HG03342 (cell line): ENCODE measurements around the gene GALR3.

Source experiments
- ATAC-seq: cut with Tn5 transposase; IDR thresholded peaks from one replicate; pipeline ENCODE4 v1.9.1; 2021; ENCODE audit warnings: mild to moderate bottlenecking, moderate library complexity; ENCODE audit not compliant: unreplicated experiment

The GALR3 gene

DNA sequence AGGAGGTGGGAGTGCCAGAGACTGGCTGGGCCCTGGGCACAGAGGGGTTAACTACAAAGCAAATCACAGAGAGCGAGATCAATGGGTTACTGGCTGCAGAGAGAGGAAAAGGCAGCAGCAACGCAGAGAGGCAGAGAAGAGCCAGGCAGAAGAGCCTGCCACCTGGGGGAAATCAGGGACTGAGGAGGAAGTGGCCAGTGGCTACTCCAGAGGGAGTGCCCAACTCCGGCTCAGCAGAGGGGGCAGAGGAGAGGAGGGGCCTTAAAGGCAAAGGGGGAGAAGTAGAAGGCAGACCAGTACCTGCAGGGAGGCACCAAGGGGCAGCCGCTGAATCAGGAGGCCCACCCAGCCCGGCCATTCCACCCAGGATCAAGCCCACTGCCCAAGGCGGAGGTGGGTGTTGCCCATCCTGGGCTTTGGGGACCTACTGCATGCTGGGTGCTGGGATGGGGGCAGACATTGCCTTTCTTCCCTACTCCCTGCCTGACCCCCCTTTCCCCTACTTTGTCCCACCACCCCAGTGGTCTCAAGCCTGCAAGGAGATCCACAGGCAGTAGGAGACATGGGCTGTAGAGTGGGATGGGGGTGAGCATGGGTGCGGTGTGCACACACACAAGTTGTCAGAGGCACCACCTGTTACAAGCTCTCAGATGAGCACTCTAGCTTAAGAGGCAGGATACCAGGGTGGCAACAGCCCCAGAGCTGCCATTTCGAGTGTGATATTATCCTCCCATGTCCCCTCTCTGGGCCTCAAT is 926 bp upstream of the GALR3 start:
- no peak for ATAC-seq

DNA sequence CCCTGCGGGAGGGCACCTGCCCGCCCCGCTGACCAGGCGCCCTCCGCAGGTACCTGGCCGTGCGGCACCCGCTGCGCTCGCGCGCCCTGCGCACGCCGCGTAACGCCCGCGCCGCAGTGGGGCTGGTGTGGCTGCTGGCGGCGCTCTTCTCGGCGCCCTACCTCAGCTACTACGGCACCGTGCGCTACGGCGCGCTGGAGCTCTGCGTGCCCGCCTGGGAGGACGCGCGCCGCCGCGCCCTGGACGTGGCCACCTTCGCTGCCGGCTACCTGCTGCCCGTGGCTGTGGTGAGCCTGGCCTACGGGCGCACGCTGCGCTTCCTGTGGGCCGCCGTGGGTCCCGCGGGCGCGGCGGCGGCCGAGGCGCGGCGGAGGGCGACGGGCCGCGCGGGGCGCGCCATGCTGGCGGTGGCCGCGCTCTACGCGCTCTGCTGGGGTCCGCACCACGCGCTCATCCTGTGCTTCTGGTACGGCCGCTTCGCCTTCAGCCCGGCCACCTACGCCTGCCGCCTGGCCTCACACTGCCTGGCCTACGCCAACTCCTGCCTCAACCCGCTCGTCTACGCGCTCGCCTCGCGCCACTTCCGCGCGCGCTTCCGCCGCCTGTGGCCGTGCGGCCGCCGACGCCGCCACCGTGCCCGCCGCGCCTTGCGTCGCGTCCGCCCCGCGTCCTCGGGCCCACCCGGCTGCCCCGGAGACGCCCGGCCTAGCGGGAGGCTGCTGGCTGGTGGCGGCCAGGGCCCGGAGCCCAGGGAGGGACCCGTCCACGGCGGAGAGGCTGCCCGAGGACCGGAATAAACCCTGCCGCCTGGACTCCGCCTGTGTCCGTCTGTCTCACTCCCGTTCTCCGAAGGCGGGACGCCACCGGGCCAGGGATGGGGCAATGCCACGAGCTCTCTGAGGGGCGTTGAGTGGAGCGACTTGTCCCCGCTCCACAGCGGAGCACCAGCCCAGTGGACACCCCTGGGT is 1.8 kb downstream of the GALR3 start:
- ATAC-seq = no peak

DNA sequence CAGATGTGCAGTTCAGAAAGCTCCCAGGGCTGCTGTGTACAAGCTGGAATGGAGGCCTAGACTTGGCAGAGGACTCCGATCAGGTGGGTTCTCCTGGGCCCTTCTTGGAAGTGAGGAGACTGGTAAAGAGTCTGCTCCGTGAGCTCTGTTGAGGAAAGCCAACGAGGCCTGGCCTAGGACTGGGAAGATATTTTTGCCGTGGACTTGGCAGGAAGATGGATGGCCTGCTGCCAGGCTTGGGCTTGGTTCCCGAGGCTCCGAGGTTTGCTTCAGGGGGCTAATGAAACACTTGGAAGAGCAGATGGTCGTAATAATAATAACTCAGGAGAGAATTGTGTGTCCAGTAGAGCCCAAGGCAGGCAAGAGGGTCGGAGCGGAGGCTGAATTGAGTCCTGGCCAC is 3.9 kb downstream of the GALR3 start:
- ATAC-seq = no peak

DNA sequence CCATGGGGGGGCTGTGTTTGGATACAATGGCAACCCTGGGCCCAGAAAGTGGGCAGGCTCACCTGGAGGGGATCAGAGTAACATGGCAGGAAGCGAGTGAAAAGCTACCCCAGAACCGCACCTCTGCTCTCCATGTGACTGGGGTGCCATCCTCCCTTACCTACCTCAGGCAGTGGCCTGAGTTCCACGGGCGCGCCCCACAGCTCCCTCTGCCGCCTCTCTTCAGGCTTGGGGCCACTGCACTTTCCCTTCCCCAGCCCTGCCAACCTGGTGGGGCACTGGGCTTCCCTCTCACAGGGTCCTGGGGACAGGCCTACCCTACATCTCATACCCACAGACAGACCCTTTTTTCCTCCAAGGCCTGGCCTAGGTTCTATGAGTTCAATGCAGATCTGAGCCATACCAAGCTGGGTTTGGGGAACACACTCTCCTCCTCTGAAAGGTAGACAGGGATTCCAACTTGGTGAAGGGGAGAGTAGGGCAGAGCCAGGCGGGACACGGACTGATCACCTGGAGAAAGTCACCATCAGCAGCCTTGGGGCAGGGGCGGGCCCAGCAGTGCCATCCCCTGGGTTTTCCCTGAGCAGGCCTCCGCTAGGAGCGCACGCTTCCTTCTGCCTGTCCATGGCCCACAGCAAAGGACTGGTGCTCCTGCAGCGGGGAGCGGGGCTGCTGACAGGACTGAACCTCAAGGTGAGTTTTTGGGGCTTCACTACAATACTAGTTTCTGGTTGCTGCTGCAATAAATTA is 7.1 kb downstream of the GALR3 start:
- no peak for ATAC-seq

DNA sequence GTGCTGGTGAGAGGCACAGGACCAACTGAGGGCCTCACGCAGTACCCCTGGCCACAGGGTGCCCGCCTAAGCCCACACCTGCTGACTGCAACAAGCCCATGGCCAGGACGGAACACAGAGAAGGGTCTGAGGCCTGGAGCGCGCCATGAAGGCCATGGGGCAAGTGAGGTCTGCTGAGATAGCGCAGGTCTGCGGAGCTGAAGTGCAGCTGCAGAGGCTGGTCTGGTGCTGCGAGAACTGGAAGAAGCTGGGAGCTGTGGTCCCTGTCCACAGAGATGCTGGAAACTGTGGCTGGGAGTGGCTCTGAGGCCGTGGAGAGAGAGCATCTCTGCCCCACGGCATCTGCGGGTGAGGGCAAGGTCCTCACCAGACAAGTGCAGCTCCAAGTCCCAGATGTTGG is 8.3 kb downstream of the GALR3 start:
- no peak for ATAC-seq

DNA sequence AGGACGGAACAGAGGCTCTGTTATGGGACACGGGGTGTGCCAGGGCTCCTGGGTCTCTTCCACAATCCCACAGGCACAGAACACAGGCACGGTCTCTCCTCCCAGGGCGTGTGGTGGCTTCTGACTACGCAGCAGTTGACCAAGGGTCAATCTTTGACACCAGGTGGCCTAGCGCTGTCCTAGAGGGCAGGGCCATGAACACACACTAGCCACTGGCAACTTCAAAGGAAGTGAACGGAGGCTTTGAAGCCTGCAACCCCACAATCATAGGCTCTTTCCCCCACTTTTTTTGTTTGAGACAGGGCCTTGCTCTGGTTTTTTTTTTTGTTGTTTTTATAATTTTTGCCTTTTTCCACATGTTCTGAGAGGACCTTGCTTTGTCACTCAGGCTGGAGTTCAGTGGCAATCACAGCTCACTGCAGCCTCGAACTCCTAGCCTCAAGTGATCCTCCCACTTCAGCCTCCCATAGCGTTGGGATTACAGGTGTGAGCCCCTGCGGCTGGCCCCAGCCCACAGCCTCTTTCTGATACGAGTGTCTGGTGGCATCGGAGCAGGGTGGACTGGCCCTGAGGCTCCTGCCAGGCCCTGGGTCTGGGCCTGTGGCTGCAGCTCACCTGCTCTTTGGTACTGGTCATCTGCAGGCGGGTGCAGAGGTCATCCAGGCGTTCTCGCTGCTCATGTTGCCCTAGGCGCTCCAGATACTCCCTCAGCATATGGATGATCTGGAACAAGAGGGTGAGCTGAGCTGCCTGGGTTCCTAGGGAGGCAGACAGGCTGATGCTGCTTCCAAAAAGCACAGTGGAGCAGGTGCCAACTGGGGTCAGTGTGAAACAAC is 9.1 kb downstream of the GALR3 start:
- no peak for ATAC-seq

DNA sequence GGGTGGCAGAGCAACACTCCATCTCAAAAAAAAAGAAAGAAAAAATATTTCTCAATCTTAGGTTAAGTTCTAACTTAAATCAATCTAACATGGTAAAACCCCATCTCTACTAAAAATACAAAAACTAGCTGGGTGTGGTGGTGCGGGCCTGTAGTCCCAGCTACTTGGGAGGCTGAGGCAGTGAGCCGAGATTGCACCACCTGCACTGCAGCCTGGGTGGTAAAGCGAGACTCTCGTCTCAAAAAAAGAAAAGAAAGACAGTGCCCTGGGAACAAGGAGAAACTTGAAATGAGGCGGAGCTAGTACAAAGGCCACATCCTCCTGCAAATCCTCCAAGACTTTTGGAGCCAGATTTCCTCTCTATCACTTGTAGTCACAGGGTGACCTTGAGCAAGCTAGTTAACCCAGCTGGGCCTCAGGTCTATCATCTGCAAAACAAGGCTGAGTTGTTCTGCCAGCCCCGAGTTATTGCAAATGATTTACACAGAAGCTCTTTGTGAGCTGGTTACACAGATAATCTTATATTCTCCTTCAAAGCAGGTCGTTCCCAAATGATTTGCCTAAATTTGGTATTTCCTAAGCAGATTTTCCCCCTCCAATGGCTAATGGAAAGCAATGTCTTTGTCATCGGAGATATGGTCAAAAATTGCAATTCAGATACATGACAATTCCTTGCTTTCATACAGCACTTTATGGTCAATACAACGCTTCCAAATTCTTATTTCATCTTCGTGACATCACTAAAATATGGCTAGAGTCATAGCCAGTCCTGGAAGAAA is 19.0 kb downstream of the GALR3 start:
- ATAC-seq = no peak

DNA sequence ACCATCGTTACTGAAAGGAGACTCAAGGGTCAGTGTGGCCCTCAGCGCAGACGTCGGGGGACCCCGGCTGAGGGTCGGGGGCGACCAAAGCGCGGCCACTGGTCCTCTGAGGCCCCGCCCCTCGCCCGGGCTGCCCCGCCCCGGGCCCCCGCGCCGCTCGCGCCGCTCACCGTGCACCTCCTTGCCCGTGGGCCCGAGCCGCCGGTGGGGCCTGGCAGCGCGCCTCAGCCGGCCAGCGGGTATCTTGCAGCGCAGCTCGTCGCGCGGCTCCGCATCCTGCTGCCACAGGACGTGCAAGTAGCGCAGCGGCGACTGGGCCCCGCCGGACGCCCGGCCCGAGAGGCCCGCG is 20.5 kb downstream of the GALR3 start:
- ATAC-seq = peak; percentile 38

DNA sequence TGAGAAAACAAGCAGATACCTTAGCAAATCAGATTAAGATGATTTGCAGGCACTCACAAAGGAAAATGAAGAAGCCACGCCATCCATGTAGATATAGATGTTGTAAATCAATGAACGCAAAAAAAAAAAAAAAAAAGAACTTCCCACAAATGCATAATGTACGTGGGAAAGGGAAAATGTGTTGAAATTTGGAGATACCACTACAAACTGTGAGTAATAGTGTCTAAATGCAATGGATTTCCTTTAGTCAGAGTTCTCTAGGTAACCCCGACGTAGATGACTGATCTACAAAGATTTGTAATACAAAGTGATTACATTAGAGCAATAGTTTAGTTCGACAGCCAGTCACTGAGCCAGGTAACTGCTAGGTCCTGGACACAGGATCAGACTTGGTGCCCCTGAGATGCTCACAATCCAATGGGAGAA is 21.7 kb downstream of the GALR3 start:
- no peak for ATAC-seq

DNA sequence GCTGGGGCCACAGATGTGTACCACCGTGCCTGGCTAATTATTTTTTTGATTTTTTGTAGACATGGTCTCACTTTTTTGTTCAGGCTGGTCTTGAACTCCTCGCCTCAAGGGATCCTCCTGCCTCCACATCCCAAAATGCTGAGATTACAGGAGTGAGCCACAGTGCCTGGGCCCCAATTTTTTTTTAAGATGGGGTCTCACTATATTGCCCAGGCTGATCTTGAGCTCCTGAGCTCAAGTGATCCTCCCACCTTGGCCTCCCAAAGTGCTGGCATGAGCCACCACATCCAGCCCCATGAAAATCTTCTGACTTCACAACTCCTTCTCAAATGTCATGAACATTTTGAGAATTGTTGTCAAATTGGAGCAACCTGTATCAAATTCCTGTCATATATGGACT is 23.3 kb downstream of the GALR3 start:
- ATAC-seq = no peak

DNA sequence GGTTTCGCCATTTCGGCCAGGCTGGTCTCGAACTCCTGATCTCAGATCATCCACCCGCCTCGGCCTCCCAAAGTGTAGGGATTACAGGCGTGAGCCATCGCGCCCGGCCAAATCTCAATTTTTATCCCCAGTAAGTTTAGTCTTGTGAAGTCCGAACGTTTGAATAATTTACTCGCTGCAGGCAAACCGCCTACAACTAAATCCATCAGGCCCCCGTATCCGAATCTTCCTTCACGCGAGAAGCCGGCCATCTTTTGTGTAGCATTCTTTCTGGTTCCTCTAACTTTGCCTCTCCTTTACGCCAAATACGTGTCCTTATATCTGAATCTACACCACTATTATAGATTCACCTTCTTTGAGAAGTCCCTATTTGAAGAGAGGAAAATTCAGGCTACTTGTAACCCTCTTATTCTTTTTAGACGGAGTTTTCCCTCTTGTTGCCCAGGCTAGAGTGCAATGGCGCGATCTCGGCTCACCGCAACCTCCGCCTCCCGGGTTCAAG is 25.5 kb downstream of the GALR3 start:
- ATAC-seq = no peak

DNA sequence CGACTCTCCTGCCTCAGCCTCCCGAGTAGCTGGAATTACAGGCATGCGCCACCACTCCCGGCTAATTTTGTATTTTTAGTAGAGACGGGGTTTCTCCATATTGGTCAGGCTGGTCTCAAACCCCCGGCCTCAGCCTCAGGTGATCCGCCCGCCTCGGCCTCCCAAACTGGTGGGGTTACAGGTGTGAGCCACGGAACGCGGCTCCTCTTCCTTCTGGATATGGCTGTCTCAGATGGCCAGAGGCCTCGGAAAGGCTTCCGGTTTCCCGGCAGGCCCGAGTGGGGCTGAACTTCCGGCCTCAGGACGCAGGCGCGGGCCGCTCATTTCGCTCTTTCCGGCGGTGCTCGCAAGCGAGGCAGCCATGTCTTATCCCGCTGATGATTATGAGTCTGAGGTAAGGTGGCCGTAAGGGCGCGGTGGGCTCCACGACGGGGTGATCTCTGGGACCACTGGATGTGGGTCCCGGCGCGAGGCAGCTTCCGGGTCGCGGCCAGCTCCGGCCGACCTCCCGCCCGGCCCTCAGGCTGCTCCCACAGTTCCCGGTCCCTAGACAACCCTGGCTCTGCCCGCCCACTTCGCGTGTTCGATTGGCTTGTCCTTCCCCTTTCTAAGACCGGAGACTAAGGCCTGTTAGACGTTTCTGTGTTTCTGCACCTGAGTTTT is 26.0 kb downstream of the GALR3 start, which contains the start of gene EIF3L:
Gene EIF3L (plus strand): TSS at position 331 of the 663 bp plus-strand sequence. CDS start 31 bp downstream, at position 362.
- peak; percentile 48 for ATAC-seq

DNA sequence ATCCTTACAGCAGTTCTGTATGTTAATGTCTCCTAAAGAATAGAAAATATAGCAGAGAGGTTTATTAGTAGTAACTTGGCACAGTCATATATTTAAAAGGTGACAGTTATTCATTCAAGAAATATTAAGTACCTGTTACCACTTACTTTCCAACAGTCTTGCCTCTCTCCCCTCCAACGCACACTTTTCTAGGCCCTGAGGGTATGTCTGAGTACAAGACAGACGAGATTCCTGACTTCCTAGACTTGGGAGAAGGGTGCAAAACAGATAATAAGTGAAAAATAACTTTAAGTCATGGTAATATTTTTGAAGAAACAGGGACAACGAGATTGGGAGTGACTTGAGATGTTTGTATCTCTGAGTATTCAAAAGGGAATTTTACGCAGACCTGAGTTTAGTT is 27.6 kb downstream of the GALR3 start:
- no peak for ATAC-seq

DNA sequence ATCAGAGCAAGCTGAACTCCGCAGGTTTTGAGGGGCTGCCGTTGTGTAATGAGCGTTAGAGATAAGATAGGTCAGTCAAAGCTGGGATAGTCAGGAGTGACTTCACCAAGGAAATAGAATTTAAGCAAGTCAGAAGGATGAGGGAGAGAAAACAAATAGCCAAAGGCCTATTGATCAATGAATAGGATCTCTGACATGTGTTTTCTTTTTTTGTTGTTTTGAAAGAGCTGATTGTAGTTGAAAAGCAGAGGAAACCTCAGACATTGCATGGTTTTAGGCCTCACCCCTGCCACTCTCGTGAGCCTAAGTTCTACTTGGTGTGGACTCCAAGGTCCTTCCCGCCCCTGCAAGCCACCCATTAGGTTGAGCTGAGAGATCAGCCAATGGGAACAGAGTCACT is 29.2 kb downstream of the GALR3 start:
- no peak for ATAC-seq

DNA sequence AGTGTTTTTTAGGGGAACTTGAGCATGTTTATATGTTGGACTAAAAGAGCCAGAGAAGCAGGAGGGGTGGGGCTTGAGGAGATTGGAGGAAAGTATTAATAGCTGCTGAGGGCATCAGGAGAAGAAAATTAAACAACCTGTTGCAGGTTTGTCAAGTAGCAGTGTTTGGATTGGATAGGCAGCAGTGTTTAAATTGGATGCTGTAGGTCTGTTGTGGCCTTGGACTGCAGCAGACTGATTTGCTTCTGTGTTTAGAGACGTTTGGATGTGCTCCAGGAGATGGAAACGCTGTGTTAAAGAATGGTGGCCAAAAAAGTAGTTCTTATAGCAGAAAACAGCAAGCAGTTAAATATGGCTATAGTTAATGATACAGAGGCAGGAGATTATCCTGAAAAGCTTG is 31.8 kb downstream of the GALR3 start:
- ATAC-seq = no peak

DNA sequence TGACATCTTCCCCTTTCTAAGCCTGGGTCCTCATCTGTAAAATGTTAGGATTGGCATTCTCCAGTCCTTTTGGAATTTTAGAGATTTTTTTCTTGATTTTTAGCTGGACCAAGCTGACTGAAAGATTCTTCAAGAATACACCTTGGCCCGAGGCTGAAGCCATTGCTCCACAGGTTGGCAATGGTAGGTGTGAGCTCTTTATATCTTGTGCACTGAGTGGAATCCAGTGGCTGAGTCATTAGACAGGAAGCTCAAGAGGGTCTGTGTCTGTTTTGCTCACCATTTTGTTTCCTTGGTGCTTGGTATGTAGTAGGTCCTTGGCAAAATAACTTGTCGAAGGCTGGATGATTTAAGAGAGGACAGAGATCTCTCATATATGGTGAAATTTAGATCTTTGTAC is 32.3 kb downstream of the GALR3 start:
- no peak for ATAC-seq

DNA sequence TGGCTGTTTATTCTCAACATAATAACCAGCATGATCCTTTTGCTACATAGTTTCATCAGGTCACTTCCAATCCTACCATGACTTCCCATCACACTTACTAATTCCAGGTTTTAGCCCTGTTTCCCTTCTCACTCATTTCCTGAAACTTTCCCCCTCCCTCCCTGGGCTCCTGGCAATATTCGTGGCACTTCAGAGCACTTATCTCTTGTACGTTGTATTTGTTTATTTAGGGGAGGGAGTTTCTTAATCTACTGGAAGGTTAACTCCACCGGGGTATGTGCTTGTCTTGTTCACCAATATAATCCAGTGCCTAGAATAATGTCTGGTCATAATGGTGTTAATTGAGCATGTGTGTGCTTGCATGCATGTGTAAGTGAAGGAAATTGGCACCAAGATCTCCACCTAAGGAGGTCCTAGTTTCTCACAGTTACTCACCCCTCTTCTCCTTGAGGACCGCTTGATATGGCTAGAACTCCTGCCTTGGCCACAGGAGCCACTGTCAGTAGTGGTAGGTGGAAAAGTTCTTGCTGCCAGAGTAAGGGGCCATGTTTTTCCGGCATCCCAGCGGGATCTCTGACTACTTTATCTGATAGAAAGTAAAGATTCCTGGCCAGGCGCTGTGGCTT is 37.7 kb downstream of the GALR3 start:
- no peak for ATAC-seq

DNA sequence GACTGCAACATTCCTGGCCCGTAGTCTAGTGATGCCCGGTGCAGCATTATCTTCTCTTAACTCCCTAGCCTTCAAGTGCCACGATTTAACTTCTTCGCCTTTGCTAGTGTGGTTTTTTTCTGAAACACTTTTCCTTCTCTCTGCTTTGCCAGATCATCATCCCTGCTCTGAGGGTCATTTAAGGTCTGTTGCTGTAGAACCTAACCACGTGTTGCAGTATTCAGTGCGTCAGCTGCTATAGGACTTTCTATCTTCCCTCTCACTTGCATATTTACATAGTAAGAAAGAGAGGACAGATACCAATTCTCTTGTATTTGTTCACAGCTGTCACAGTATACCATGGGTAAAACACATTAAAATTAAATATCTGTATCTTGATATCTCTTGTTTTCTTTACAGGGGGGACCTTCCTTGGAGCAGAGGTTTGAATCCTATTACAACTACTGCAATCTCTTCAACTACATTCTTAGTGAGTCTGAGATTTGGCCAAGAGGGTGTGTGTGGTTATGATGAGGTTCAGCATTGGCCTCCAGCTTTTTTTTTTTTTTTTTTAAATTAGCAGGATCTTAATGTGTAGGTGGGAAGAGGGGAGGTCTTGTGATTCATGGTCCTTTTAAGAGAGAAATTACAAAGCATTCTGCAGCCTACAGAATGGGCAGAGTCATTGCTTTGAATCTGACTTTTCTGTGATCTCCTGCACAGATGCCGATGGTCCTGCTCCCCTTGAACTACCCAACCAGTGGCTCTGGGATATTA is 39.6 kb downstream of the GALR3 start:
- ATAC-seq = no peak
